Endometrial microvascular endothelial cells (primary cell): ENCODE results near the gene SEMA5A. TPM values are rescaled to one million over a fixed set of nuclear protein-coding genes. Genes with fewer than 3 reads are reported as not detected.

Source experiments
- in situ Hi-C: cut with HindIII; loops from 2 replicates; pipeline ENCODE4 v1.10.0; 2017; ENCODE audit warnings: low sequenced_read_pairs, low pct_unique_long_range_greater_than_20kb; ENCODE audit errors: inconsistent ontology term
- total RNA-seq: library from RNA; depleted of rRNA; stranded (reverse); fragments of >200 nt; gene quantifications from one replicate; pipeline ENCODE4 v1.2.3, GENCODE V29; 2015; ENCODE audit errors: inconsistent ontology term

The SEMA5A gene
- total RNA-seq, 1 donor from 2014 or later = 0.37 TPM

- in situ Hi-C loops = no loop called here
These were observed 397.6 kb downstream of the SEMA5A start for GRCh38 chr5:9148242-9148641.

DNA sequence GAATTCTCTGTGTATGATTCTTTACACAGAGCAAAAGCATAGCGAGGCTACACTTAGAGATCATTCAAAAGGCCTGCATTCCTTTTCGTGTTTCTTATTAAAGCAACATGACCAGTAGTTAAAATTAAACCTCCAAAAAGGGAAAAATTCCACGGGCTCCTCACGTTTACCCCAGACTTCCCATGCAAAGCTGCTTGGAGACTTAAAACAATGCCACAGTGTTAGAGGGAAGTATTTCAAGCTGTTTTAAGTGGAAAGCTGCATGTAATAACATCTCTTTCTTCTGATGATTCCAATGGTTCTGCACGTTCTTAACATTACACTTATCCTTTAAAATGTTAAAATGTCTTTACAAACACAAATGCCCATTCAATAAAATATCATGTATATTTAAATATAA is 405.2 kb downstream of the SEMA5A start:
- in situ Hi-C loops = no loop called here

DNA sequence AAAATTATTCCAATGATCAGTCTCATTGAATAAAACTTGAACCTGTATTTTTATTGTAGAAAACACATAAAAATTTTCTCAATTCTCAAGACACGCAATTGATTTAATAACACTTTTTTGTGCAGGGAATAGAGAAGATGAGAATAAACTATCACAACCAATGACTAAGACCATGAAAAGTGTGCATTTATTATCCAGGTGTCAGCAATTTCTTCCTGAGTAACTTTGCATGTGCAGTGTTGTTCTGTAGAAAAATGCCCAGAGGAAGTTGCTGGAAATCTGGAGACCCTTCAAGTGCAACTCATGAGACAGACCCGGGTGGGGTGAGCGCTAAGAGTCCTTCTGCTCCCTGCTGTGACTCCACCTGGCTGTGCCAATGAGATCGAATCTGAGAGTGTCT is 405.7 kb downstream of the SEMA5A start:
- in situ Hi-C loops = no loop called here

DNA sequence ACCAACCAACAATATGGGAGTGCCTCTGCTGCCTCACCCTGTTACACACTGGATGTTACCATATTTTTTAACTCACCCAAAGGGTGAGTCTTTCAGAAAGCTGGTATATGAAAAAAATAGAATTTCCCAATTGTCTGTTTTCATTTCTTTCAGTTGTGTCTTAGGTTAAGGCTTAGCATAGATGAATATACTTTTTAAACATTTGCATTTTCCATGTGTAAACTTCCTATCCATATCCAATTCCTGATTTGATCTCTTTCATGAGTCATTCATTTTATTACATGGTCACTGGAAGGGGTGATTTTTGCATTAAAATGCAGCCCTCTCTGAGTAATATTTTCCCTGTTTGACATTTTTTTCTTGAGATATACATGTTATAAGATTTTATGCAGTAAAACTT is 406.5 kb downstream of the SEMA5A start:
- in situ Hi-C loops = no loop called here

DNA sequence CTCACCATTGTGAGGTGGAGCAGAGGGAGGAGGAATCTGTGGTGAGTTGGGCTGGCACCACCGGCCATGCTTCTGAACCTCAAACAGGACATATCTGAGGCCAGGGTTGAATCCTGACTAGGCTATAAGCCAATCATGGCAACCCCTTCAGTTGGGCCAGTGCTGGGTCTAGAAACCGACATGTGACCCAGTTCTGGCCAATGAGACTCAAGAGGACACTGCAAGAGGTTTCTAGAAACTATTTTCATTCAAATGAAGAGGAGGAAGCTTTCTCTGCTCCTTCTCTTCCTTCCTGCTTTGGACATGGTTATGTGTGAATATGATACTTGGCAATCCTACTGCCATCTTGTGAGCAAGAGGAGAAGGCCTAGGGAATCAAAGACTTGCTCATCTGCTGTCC is 417.7 kb downstream of the SEMA5A start:
- in situ Hi-C loops = no loop called here

GRCh38 chr5:9126490-9126889 is 419.4 kb downstream of the SEMA5A start:
- in situ Hi-C loops = no loop called here

DNA sequence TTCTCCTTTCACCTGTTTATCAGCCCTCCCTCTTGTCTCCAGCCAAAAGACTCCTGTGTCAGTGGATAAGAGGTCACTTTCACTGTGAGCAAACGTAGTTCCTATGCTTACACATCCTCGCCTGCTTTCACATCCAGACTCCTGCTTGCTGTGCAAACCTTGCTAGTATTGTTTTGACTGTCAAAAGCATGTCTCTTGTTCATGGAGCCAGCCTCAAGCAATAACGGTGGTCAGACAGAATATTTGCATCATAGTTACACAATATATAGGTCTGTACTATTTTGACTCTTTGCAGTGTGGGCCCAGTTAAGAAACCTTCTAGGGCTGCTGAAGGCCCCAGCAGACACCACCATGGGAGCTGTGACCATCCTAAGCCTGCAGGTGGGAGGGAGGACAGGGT is 420.0 kb downstream of the SEMA5A start:
- in situ Hi-C loops = no loop called here

- in situ Hi-C loops = no loop called here
These were observed 421.0 kb downstream of the SEMA5A start for GRCh38 chr5:9124838-9125237.

DNA sequence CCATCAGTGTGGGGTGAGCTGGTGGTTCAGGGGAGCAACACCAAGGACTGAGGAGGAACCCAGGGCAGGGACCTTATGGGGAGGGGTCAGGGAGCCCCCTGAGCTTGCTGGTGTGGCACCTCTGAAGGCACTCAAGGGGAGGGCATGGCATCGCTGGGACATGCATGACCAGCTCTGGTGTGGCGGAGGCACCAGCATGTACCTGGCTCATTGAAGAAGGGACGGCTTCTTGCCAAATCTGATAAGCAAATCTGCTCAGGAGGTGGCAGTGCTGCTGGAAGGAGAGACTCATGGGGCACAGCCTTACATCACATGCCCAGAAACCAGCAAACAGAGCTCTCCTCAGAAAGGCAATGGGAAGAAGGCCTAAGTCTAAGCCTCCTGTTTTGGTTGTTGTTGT is 421.8 kb downstream of the SEMA5A start:
- in situ Hi-C loops = no loop called here

- in situ Hi-C loops = no loop called here
These were observed 423.3 kb downstream of the SEMA5A start for GRCh38 chr5:9122528-9122927.

- in situ Hi-C loops = no loop called here
These were observed 424.3 kb downstream of the SEMA5A start for GRCh38 chr5:9121597-9121996.

GRCh38 chr5:9118852-9119251 is 427.0 kb downstream of the SEMA5A start:
- in situ Hi-C loops = no loop called here

GRCh38 chr5:9115093-9115492 is 430.8 kb downstream of the SEMA5A start:
- in situ Hi-C loops = no loop called here

DNA sequence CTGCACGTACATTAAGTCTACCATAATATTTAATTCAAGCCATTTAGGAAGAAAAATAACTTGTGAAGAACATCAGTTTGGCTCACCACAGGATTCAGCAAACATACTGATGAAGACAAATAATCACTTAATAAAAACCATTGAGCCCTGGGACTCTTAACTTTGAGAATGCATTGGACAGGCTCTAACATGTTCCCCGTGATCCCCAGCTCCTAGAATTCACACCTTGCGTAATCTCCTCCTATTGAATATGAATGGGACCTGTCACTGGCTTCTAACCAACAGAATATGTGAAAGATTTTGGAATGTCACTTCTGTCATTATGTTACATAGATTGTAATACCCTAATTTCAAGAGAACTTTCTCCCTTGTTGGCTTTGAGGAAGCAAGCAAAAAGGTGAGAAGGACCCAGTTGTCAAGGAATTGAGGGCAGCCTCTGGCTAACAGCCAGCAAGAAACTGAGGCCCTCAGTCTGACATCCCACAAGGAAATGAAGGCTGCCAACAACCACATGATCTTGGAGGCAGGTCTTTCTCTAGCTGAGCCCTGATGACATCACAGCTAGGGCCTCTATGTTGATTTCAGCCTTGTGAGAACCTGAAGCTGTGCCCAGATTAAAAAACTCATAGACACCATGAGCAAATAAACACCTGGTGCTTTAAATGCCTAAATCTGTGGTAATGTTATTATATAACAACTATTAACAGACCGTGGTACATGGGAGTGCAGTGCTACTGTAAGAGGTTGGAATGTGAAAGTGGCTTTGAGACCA is 433.2 kb downstream of the SEMA5A start:
- in situ Hi-C loops = no loop called here

DNA sequence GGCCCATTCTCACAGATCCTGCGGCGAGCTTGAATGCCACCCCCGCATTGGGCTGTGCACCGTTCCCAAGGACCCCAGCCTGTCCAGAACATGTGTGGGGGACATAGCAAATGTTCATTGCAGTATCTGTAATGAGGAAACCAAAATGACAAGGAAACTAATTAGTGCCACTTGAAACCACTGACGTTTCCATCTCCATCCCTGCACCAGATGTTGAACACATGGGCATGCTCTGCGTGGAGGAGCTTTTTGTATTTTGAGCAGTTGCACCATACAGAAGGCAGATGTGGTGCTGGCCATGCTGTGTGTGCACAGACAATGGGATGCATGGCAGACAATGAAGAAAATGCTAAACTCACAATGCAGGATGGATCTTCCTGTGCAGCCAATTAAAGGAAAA is 437.7 kb downstream of the SEMA5A start:
- in situ Hi-C loops = no loop called here

DNA sequence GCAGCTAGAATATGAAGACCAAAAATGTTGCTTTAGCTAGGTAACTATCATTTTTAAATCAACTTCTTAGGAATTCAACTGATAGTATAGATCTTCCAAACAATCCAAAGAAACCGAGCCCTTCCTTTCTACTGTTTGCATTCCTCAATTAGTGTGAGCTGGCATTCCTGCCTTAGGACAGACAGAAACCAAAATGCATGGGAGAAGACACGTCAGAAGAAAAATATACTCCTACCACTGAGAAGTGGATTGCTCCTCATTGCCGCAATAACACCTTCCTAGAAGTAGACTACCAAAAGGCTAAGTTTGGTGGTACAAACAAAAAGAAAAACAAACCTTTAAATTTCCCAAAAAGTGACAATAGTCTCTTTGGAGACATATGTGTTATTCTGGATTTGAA is 440.0 kb downstream of the SEMA5A start:
- in situ Hi-C loops = no loop called here

- in situ Hi-C loops = no loop called here
These were observed 441.1 kb downstream of the SEMA5A start for GRCh38 chr5:9104571-9105339.

GRCh38 chr5:9103290-9103689 is 442.6 kb downstream of the SEMA5A start:
- in situ Hi-C loops = no loop called here

GRCh38 chr5:9099689-9100088 is 446.2 kb downstream of the SEMA5A start:
- in situ Hi-C loops = no loop called here

- in situ Hi-C loops = no loop called here
These were observed 446.9 kb downstream of the SEMA5A start for GRCh38 chr5:9098990-9099389.
